ENCODE measurements around the gene WNT9A. TPM values are rescaled to one million over a fixed set of nuclear protein-coding genes. Genes with fewer than 3 reads are reported as not detected.
A peak's percentile ranks its signal among the peaks of the same experiment; 100 is the strongest.

WNT9A gene
- total and polyA plus RNA-seq, 9 of the 15 experiments (the other 6 are each of a cell fraction or from before 2014, with no cell fraction given), result 0.04 to 0.17 (median 0.10) TPM; not detected in 4

- TF ChIP-seq ZBTB5 (IDR thresholded peaks at IDR 0.05), result no peak
Measured at GRCh38 chr1:227914801-227915563, 32.8 kb downstream of the WNT9A start (continued).

DNA sequence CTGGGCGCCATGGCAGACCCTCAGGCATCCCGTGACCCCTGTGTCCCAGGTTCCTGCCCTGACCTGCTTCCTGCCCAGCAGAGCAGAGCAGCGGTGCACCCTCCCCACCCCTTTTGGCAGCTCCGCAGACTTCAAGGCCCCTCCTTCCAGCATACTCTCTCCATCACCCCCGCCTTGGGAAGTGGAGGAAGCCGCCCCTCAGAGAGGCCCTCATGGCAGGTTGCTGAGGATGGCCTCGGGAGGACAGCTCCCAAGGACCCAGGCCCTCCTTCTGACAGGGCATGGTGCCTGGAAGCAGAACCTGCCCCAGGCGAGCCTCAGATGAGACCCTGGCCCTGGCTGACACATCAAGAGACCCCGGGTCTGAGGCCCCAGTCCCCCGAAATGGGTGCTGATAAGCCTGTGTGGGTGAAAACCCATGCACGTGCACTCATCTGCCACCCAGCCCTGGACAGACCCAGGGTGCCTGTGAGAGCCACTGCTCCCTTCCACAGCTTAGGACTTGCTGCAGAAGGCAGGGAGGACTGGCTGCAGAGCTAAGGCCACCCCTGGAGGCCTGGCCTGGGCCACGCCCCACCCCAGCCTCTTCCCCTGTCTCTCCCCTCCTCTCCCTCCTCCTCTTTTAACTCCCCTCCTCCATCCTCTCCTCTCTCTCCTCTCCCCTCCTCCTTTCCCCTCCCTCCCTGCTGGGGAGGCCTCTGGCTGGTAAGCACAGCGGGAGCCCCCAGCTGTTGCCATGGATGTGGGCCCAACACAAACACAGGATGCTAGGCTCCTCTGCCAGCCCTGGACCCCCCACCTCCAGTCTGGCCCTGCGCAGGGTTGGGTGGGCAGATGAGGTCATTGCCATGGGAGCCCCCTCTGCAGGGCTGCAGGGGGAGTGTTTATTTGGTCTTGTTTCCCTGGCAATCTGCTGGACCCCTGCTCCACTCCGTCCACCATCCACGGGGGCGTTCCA lies 33.7 kb downstream of the WNT9A start:
- no peak for TF ChIP-seq JUN (IDR thresholded peaks at IDR 0.05; ENCODE audit: borderline replicate concordance, low read depth, low read length)
- TF ChIP-seq JUN (CRISPR knock-in tag; IDR thresholded peaks at IDR 0.05; ENCODE audit: borderline replicate concordance), result no peak
- peak; percentile 88 for TF ChIP-seq ZNF263 (CRISPR knock-in tag; IDR thresholded peaks at IDR 0.05; ENCODE audit: borderline replicate concordance)
- TF ChIP-seq ZNF583 (CRISPR knock-in tag; IDR thresholded peaks at IDR 0.05), result no peak
- 3% methylated on average over 16 of the region's 17 CpGs for WGBS (ENCODE audit: insufficient coverage, low coverage, missing lambda C conversion rate)
- no peaks in the 10 kb centered on the region for H3K9me1 ChIP-seq (ENCODE audit: control insufficient read depth, insufficient read depth, low read length)
- H3K79me2 ChIP-seq (ENCODE audit: control insufficient read depth, insufficient read depth, low read length), result no peaks in the 10 kb centered on the region
- no peak overlapping the region for H3K27ac ChIP-seq (ENCODE audit: extremely low read depth, low read depth, low read length)
- no peak overlapping the region for H2AFZ ChIP-seq (ENCODE audit: low read depth, low read length)
- H3K36me3 ChIP-seq (ENCODE audit: control insufficient read depth, insufficient read depth, low read length), result no peaks in the 10 kb centered on the region
- H3K4me1 ChIP-seq (replicated peaks in 1 of 2; ENCODE audit: control insufficient read depth in 2 of 2, insufficient read depth in 2 of 2, low read length in 2 of 2), result peaks cover 0 to 23% of the 10 kb centered on the region in 2 experiments; a peak in 1 of 5 replicates
- ChIA-PET CTCF (ENCODE audit: low intra/inter-chr PET ratio) (no interaction called here), POLR2A (interaction anchor here (1.1 to 1.3 kb wide), 2 partner anchors 9 to 14 kb away, joined by 3 to 4 read pairs; no protein-coding TSS in a partner anchor)
- H3K9ac ChIP-seq (ENCODE audit: insufficient read depth in 1 of 2, low read depth in 2 of 2, low read length in 2 of 2), result peak overlapping the region in 1 of 2 experiments; percentile 30; a peak in 1 of 4 replicates
- no peak for DNase-seq (ENCODE audit: extremely low read depth in 1 of 4, low spot score in 3 of 4)
- peaks cover 12 to 52% of the 10 kb centered on the region in 2 experiments; a peak in 4 of 5 replicates for H3K27me3 ChIP-seq (ENCODE audit: control insufficient read depth in 2 of 2, insufficient read depth in 2 of 2, low read length in 2 of 2)
- no peaks in the 10 kb centered on the region; the same call in 1 of the 2 replicates for H3K9me3 ChIP-seq (replicated peaks; ENCODE audit: control insufficient read depth, insufficient read depth, low read depth, low read length)
- peak; percentile 27 for ATAC-seq
- 0 out of 2 replicates have a peak, but pooled peaks cover 5% of the 10 kb centered on the region for H4K20me1 ChIP-seq (replicated peaks; ENCODE audit: control insufficient read depth, insufficient read depth, low read length)
- in situ Hi-C loops (cut with MboI) (no loop called here), intact Hi-C loops (cut with micrococcal nuclease) (no loop called here)
- no peak overlapping the region for H3K4me3 ChIP-seq
- no peak overlapping the region for H3K4me2 ChIP-seq (ENCODE audit: insufficient read depth, low read length)
- no peak for FAIRE-seq
- no TSS peak for BruUV-seq (replicated peaks)
